ENCODE results near the gene VTI1A.

DNA sequence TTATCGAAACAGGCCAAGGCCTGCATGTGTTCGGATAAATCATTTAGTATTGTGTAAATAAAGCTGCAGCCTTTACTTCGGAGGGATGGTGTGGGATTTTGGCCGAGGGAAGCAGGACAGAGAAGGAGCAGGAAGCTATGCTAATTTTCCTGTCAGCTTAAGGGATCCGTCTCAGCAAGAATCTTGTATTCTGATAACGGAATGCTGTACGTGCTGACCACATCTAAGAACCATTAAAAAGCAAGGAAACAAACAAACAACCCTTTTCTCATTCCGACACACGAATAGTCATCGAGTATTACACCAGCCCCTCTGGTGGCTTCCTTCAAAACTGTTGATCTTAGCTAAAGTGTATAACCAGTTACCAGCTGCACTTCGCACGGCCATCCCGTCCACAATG, 369.9 kb downstream of the VTI1A start:
- TF ChIP-seq, protein P1, sequence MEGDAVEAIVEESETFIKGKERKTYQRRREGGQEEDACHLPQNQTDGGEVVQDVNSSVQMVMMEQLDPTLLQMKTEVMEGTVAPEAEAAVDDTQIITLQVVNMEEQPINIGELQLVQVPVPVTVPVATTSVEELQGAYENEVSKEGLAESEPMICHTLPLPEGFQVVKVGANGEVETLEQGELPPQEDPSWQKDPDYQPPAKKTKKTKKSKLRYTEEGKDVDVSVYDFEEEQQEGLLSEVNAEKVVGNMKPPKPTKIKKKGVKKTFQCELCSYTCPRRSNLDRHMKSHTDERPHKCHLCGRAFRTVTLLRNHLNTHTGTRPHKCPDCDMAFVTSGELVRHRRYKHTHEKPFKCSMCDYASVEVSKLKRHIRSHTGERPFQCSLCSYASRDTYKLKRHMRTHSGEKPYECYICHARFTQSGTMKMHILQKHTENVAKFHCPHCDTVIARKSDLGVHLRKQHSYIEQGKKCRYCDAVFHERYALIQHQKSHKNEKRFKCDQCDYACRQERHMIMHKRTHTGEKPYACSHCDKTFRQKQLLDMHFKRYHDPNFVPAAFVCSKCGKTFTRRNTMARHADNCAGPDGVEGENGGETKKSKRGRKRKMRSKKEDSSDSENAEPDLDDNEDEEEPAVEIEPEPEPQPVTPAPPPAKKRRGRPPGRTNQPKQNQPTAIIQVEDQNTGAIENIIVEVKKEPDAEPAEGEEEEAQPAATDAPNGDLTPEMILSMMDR (IDR thresholded peaks at IDR 0.05): no peak
- no peak for TF ChIP-seq POLR2A (IDR thresholded peaks at IDR 0.05)

All from uterus (tissue), 2 donors.